Ectodermal cell (in vitro differentiated cells): ENCODE measurements around the gene TPD52L1.

ENCODE experiments used
- H3K27ac ChIP-seq: 2 replicates; pipeline ENCODE4 v1.7.0; 2013; ENCODE audit warnings: mild to moderate bottlenecking, low read depth, low read length; ENCODE audit not compliant: insufficient read depth, poor library complexity, severe bottlenecking
- H3K27me3 ChIP-seq: 2 replicates; pipeline ENCODE4 v1.7.0; 2013; ENCODE audit warnings: mild to moderate bottlenecking, low read length; ENCODE audit not compliant: insufficient read depth, control insufficient read depth, poor library complexity, severe bottlenecking
- H3K36me3 ChIP-seq: one replicate; pipeline ENCODE4 v1.7.0; 2013; ENCODE audit warnings: low read length; ENCODE audit not compliant: control insufficient read depth, insufficient read depth
- H3K4me1 ChIP-seq: one replicate; pipeline ENCODE4 v1.7.0; 2013; ENCODE audit warnings: low read length; ENCODE audit not compliant: control insufficient read depth, insufficient read depth
- H3K4me3 ChIP-seq: 2 replicates; pipeline ENCODE4 v1.7.0; 2013; ENCODE audit warnings: low read depth, low read length, control low read depth; ENCODE audit not compliant: insufficient read depth
- H3K9me3 ChIP-seq: 2 replicates; pipeline ENCODE4 v1.7.0; 2013; ENCODE audit warnings: mild to moderate bottlenecking, low read length, moderate library complexity; ENCODE audit not compliant: control insufficient read depth
- WGBS, 2 experiments: methylation state at CpG; one replicate each; pipeline ENCODE4 v1.1.7; 2013; ENCODE audit warnings: missing lambda C conversion rate in 2 of 2; 5-methylcytosine and 5-hydroxymethylcytosine counted together

TPD52L1 gene

DNA sequence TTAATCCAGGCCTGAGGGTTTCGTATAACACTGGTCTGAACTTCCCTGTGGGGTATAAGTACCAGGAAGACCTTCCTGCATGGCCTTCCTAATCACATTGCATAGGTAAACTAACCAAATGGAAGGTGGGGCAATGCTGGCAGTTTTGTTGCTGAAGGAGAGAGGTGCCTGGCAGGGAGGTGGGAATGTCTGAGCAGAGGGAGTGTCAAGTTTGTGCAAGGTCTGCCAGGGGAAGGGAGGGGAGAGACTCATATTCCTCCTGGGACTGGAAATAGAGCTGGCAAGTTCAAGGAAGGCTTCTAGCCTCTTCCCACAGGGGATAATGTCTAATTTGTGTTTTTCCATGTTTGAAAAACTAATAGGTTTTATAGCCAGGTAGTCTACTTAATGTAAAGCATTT lies 77.6 kb downstream of the TPD52L1 start:
- H3K4me3 ChIP-seq: no peak overlapping the region
- no peaks in the 10 kb centered on the region for H3K4me1 ChIP-seq
- H3K27me3 ChIP-seq: no peaks in the 10 kb centered on the region
- H3K27ac ChIP-seq: no peak overlapping the region
- no peaks in the 10 kb centered on the region for H3K36me3 ChIP-seq
- no peaks in the 10 kb centered on the region for H3K9me3 ChIP-seq
- WGBS, 2 experiments: 79 to 85% methylated on average over 1 of the region's 1 CpG

DNA sequence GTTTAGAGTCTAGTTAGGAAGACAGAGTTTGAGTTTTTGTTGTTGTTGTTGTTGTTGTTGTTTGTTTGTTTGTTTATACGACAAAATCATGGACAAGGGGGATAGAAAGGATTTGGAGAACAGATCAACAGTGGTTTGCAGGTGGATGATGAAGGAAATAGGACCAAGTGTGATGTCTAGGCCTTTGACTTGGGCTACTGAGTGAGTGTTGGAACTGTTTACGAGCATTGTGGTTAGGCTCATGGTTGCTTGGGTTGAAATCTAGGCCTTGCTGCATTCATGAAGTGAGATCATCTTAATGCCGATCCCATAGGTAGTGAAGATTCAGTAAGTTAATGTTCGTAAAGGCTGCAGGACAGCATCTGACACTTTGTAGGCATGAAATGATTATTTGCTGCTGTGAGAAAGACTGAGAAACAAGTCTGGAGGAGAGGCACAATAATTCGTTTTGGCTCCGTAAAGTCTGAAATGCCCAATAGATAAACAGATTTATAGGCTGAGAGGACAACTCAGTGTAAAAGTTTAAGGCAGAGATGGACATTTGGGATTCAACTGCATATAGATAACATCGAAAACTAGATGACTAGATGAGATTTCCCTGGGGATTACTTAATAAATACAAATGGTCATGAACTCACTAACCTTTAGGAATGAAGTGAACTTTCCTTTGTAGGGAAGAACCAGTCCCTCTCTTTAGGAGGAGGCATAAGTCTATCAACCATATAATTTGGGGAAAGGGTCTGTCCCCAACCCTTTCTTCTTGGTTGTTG lies 78.2 kb downstream of the TPD52L1 start:
- Histone ChIP-seq H3K36me3 (no peaks in the 10 kb centered on the region), H3K4me3 (no peak overlapping the region), H3K27ac (no peak overlapping the region), H3K27me3 (no peaks in the 10 kb centered on the region), H3K9me3 (no peaks in the 10 kb centered on the region), H3K4me1 (no peaks in the 10 kb centered on the region)
- WGBS, 2 experiments: 86% methylated on average over 6 to 7 of the region's 7 CpGs

DNA sequence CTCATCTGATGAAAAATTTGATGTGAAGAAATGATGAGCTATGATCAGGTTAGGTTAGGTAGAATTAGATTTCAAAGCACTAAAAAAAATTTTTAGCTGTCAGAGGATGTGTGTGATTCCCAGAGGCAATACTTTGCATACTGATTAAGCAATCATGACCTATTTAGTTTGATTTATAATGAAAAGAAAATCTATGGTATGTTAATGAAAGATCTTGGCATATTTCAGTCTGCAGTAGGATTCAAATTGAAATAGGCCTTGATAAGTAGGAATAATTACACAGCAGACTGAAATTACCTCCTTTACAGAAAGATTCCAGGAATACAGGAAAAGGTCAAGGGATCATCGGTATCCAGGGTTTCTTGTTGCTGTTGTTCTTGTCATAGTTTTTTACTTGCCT lies 78.9 kb downstream of the TPD52L1 start:
- WGBS, 2 experiments: 100% methylated on average over 1 of the region's 1 CpG
- no peak overlapping the region for H3K4me3 ChIP-seq

DNA sequence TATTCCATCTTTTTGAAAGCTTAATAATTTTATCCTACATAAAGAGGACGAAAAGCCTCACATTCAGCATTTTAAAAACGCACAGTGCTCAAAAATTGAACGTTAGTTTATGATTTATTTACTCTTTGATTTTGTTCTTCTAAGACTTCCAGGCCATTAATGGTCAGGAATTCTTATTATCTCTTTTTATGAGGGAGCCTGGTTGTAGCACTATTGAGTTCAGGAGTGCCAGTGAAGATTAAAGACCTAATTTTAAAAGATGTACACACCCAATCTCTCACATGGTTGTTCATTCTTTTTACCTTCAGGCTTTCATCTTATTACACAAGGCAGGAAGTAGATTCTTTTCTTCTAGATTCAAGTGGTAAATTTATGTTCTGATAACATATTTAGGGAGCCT lies 79.6 kb downstream of the TPD52L1 start:
- no peaks in the 10 kb centered on the region for H3K9me3 ChIP-seq
- no peak overlapping the region for H3K4me3 ChIP-seq
- no peaks in the 10 kb centered on the region for H3K4me1 ChIP-seq
- WGBS, 2 experiments: 88 to 100% methylated on average over 2 to 3 of the region's 3 CpGs
- no peaks in the 10 kb centered on the region for H3K27me3 ChIP-seq
- no peak overlapping the region for H3K27ac ChIP-seq
- H3K36me3 ChIP-seq: no peaks in the 10 kb centered on the region

More for the DNA sequence above, 78.9 kb downstream of the TPD52L1 start:
- H3K9me3 ChIP-seq: no peaks in the 10 kb centered on the region
- H3K36me3 ChIP-seq: no peaks in the 10 kb centered on the region
- H3K27me3 ChIP-seq: no peaks in the 10 kb centered on the region
- H3K27ac ChIP-seq: no peak overlapping the region
- H3K4me1 ChIP-seq: no peaks in the 10 kb centered on the region

DNA sequence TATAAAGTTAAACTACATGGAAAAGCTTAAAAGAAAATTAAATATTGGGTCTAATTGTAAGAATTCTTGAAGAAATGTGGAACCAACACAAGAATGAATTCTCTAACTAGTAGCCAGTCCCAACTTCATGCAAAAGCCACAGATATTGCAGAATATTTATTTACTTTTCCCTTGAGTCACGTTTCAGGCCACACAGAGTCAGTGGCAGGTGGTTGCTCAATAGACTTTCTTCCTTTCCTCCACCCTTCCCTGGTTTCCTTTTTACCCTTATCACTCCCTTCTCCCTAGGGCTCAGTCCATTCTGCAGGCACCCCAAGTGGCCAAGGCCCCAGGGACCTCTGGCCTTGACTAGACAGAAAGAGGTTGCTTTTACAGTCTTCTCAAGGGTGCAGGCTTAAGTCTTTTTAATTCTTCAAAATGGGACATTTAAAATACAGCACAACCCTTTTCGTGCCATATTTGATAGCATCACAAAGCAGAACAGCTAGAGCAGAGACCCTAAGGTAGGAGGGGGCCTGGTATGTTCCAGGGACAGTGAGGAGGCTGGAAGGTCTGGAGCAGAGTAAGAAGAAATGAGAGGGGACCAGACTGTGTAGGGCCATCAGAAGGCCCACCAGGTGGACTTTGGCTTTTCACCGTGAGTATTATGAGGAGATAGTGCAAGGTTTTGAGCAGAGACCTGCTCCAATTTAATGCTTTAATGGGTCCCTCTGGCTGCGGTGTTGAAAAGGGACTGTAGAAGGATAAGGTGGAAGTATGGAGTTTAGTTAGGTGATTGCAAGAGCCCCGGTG lies 83.2 kb downstream of the TPD52L1 start:
- WGBS, 2 experiments: 92 to 96% methylated on average over 5 of the region's 5 CpGs
- no peaks in the 10 kb centered on the region for H3K4me1 ChIP-seq
- no peaks in the 10 kb centered on the region for H3K27me3 ChIP-seq
- no peaks in the 10 kb centered on the region for H3K36me3 ChIP-seq
- H3K9me3 ChIP-seq: no peaks in the 10 kb centered on the region
- H3K27ac ChIP-seq: no peak overlapping the region
- H3K4me3 ChIP-seq: no peak overlapping the region

DNA sequence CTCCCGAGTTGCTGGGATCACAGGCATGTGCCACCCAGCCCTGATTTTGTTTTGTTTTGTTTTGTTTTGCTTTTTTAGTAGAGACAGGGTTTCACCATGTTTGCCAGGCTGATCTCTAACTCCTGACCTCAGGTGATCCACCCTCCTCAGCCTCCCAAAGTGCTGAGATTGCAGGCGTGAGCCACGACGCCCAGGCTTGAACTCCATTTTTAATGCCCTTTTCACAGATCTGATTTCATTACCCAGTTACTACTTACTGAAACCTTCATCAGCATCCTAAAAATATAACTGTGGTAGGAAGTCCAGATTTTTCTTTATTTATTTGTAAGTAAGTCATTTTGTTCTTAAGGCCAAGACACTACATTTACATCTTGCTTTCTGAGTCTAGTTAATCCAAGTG lies 84.2 kb downstream of the TPD52L1 start:
- H3K36me3 ChIP-seq: no peaks in the 10 kb centered on the region
- 95 to 98% methylated on average over 4 of the region's 4 CpGs for WGBS, 2 experiments
- no peaks in the 10 kb centered on the region for H3K27me3 ChIP-seq
- H3K27ac ChIP-seq: no peak overlapping the region
- H3K4me3 ChIP-seq: no peak overlapping the region
- H3K9me3 ChIP-seq: no peaks in the 10 kb centered on the region
- no peaks in the 10 kb centered on the region for H3K4me1 ChIP-seq

DNA sequence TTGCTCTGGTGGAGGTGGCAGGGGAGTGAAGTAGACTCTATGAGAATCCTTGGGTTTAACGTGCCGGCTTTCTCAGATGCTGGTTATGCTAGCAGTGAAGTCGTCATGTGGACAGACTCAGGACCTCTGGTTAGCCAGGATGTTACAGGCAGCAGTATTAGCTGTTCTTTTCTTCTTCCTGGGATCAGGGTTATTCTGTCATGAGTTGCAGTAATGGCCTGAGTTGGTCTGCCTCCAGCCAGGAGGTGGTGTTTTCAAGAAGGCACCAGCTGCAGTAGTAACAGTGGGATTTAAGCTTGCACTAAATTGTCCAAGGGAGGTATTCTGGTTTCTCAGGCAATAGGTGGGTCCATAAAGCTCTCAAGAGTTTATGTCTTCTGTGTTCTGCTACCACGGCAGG lies 91.5 kb downstream of the TPD52L1 start:
- no peak overlapping the region for H3K27ac ChIP-seq
- H3K4me1 ChIP-seq: peaks cover 6% of the 10 kb centered on the region
- no peaks in the 10 kb centered on the region for H3K27me3 ChIP-seq
- no peaks in the 10 kb centered on the region for H3K9me3 ChIP-seq
- WGBS, 2 experiments: 96% methylated on average over 4 of the region's 4 CpGs
- no peaks in the 10 kb centered on the region for H3K36me3 ChIP-seq
- no peak overlapping the region for H3K4me3 ChIP-seq

DNA sequence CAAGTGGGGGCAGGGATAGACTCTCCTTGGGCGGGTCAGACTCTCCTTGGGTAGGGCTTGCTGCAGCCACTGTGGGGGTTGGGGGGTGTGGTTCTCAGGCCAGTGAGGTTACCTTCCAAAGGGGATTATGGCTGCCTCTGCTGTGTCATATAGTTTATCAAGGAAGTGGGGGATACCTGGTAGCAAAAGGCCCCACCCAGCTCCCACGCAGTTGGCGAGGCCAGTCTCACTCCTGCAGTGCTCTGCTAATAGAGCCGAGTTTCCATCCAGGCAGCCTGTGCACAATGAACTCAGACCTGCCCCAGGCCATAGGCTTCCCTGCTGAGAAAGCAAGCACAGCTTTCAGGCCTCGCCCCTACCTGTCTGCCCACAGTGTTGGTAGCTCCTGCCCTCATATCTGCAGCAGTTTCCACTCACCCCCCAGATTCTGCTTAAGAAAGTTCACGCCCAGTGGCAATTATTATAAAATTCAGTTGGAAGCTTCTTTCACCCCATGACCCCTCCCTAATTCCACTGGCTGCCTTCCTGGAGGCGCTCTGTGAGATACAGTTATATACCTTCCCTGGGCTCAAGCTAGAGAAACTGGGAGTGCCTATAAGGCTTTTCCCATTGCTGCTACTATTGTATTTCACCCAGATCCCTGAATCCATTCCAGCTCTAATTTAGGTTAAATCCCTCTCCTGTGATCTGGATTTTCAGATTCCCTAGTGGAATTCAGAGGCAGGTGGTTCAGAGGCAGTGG lies 92.1 kb downstream of the TPD52L1 start:
- Histone ChIP-seq H3K36me3 (no peaks in the 10 kb centered on the region), H3K9me3 (no peaks in the 10 kb centered on the region), H3K27me3 (no peaks in the 10 kb centered on the region), H3K27ac (no peak overlapping the region), H3K4me1 (peaks cover 6% of the 10 kb centered on the region), H3K4me3 (no peak overlapping the region)
- 81 to 84% methylated on average over 7 of the region's 7 CpGs for WGBS, 2 experiments

DNA sequence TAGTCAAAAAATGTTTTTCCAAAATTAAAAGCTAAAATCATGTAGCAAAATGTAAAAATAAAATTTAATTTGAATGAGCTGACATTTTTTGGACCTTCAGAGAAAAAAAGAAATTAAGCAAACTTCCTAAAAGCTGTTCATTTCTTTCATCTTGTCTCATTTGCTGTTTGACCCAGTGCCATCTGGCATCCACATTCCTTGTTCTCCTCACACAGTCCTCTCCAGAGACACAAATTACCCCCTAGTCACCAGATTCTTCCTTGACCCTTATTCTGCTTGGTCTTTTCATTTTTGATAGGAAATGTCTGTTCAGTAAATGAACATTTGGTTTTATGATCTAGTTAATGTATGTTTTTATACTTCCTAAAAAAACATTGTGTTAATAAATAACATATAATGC lies 93.0 kb downstream of the TPD52L1 start:
- Histone ChIP-seq H3K9me3 (no peaks in the 10 kb centered on the region), H3K27me3 (no peaks in the 10 kb centered on the region), H3K36me3 (no peaks in the 10 kb centered on the region), H3K4me1 (peaks cover 6% of the 10 kb centered on the region), H3K4me3 (no peak overlapping the region), H3K27ac (no peak overlapping the region)

DNA sequence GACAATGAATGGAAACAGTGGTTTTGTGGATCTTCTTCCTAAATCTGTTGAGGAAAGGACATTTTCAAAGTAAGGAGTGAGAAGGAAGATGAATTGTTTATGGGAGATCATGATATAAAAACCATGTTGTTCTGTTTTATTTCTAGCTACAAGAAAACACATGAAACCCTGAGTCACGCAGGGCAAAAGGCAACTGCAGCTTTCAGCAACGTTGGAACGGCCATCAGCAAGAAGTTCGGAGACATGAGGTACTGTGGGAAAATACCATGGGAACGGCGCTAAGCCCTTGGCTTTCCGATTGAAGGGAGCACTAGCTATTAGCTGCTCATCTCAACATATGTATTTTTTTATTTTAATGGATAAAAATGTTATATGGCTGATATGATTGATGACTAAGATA lies 94.6 kb downstream of the TPD52L1 start:
- Histone ChIP-seq H3K27me3 (no peaks in the 10 kb centered on the region), H3K27ac (no peak overlapping the region), H3K36me3 (no peaks in the 10 kb centered on the region), H3K4me3 (no peak overlapping the region), H3K4me1 (peaks cover 10% of the 10 kb centered on the region), H3K9me3 (no peaks in the 10 kb centered on the region)
- 95 to 96% methylated on average over 6 to 7 of the region's 7 CpGs for whole genome bisulfite sequencing, 2 experiments
